H1 (cell line): ENCODE data around the gene ZNF70. TPM values are rescaled to one million over a fixed set of nuclear protein-coding genes. Genes with fewer than 3 reads are reported as not detected.

ENCODE experiments used
- ASH2L ChIP-seq: fragments of 200-600, 300-600 bp; sonication (generic); IDR thresholded peaks from one replicate; pipeline ENCODE4 v1.7.1; 2017; ENCODE audit warnings: low read length
- BCL11A ChIP-seq, 2 experiments: IDR thresholded peaks; one replicate each; pipeline ENCODE4 v1.6.1; 2011; ENCODE audit warnings: low read depth in 2 of 2, low read length in 2 of 2, mild to moderate bottlenecking in 2 of 2
- CBX5 ChIP-seq: fragments of 300-800, 300-1000 bp; sonication (generic); IDR thresholded peaks from 2 replicates; pipeline ENCODE4 v1.7.1; 2016; ENCODE audit warnings: antibody characterized with exemption, low read length, low read depth
- CBX8 ChIP-seq: fragments of 300-800, 300-1000 bp; sonication (generic); IDR thresholded peaks from 2 replicates; pipeline ENCODE4 v1.7.1; 2016; ENCODE audit warnings: low read depth, low read length, borderline replicate concordance
- CREB1 ChIP-seq: IDR thresholded peaks from 2 replicates; pipeline ENCODE4 v1.6.1; 2012; ENCODE audit warnings: inconsistent platforms
- CTBP2 ChIP-seq: IDR thresholded peaks from 2 replicates; pipeline ENCODE4 v1.7.0; 2011; ENCODE audit warnings: borderline replicate concordance, mild to moderate bottlenecking, moderate library complexity, mixed read lengths, low read length; ENCODE audit not compliant: insufficient read depth, insufficient read length
- EZH2 ChIP-seq: fragments of 200-600 bp; sonication (generic); IDR thresholded peaks from 2 replicates; pipeline ENCODE4 v1.7.1; 2012; ENCODE audit warnings: low read depth, mild to moderate bottlenecking, moderate library complexity, low read length, inconsistent platforms; ENCODE audit not compliant: severe bottlenecking
- GABPA ChIP-seq: IDR thresholded peaks from 2 replicates; pipeline ENCODE4 v1.6.1; 2011; ENCODE audit warnings: mild to moderate bottlenecking, low read length, moderate library complexity, borderline replicate concordance; ENCODE audit not compliant: insufficient read depth
- JUND ChIP-seq: IDR thresholded peaks from 2 replicates; pipeline ENCODE4 v1.6.1; 2011; ENCODE audit warnings: mild to moderate bottlenecking, improper control_type of control experiment, low read length
- NRF1 ChIP-seq: IDR thresholded peaks from 2 replicates; pipeline ENCODE4 v1.6.1; 2011; ENCODE audit warnings: mild to moderate bottlenecking, low read depth, low read length, improper control_type of control experiment
- POLR2A ChIP-seq, 2 experiments: IDR thresholded peaks; 1 replicate in 1 of 2; 2 replicates in 1 of 2; pipeline ENCODE4 v1.6.1; 2011; ENCODE audit warnings: low read depth in 2 of 2, low read length in 2 of 2, mild to moderate bottlenecking in 2 of 2; ENCODE audit errors: control extremely low read depth in 1 of 2
- POLR2AphosphoS5 ChIP-seq: IDR thresholded peaks from 2 replicates; pipeline ENCODE4 v1.6.1; 2011; ENCODE audit warnings: low read depth, low read length
- SAP30 ChIP-seq: fragments of 300-600 bp; sonication (generic); IDR thresholded peaks from 2 replicates; pipeline ENCODE4 v1.7.1; 2012; ENCODE audit warnings: low read length, moderate library complexity, mild to moderate bottlenecking, inconsistent platforms; ENCODE audit not compliant: insufficient read depth, insufficient replicate concordance
- SIN3A ChIP-seq, 2 experiments: IDR thresholded peaks in 1 of 2; conservative IDR thresholded peaks in 1 of 2; 2 replicates each; pipeline ENCODE4 v1.6.1; 2011 to 2012; ENCODE audit warnings: low read length in 2 of 2, improper control_type of control experiment in 1 of 2, low read depth in 1 of 2, mild to moderate bottlenecking in 1 of 2
- SP4 ChIP-seq: IDR thresholded peaks from 2 replicates; pipeline ENCODE4 v1.6.1; 2012; ENCODE audit warnings: low read length, inconsistent platforms
- TAF1 ChIP-seq: IDR thresholded peaks from 2 replicates; pipeline ENCODE4 v1.6.1; 2011; ENCODE audit warnings: mild to moderate bottlenecking, low read depth, low read length
- TEAD4 ChIP-seq: IDR thresholded peaks from 2 replicates; pipeline ENCODE4 v1.6.1; 2012; ENCODE audit warnings: low read depth, low read length, inconsistent platforms, mixed read lengths
- polyA plus RNA-seq, 7 experiments: library from polyadenylated mRNA; depleted of rRNA in 3 of 7; stranded (reverse) in 5 of 7; unstranded in 2 of 7; fragments of >200 nt in 5 of 7; fragments of 200-250 nt in 2 of 7; gene quantifications; 1 replicate in 5 of 7; 2 replicates in 1 of 7; 4 replicates in 1 of 7; pipeline versions ENCODE4 v1.2.1 to v1.2.3, GENCODE V29; 2011 to 2013; ENCODE audit warnings: missing spikeins in 2 of 7, mixed read lengths in 2 of 7
- total RNA-seq: library from RNA; stranded (reverse); fragmentation: NEBNext Ultra II Directional; extraction: Animal tissue kit (Norgen Biotek cat#: 25700); gene quantifications from 2 replicates; pipeline ENCODE4 v1.2.1, GENCODE V29; 2021
- TF ChIP-seq, protein P1 (sequence below): IDR thresholded peaks from 2 replicates; pipeline ENCODE4 v1.6.1; 2012; ENCODE audit warnings: low read length, inconsistent platforms
- TF ChIP-seq, protein P2 (sequence below), 3 experiments: IDR thresholded peaks; 1 replicate in 2 of 3; 2 replicates in 1 of 3; pipeline versions ENCODE4 v1.5.1 to v1.6.1; 2011; ENCODE audit warnings: low read length in 3 of 3, mild to moderate bottlenecking in 3 of 3, inconsistent platforms in 2 of 3, low read depth in 1 of 3, moderate library complexity in 1 of 3; ENCODE audit not compliant: insufficient read depth in 1 of 3; ENCODE audit errors: control extremely low read depth in 1 of 3

ZNF70 gene
- total and polyA plus RNA-seq, 2 of the 8 experiments (the other 6 are each of a cell fraction or from before 2014, with no cell fraction given) = 1.1 to 2.6 TPM

DNA sequence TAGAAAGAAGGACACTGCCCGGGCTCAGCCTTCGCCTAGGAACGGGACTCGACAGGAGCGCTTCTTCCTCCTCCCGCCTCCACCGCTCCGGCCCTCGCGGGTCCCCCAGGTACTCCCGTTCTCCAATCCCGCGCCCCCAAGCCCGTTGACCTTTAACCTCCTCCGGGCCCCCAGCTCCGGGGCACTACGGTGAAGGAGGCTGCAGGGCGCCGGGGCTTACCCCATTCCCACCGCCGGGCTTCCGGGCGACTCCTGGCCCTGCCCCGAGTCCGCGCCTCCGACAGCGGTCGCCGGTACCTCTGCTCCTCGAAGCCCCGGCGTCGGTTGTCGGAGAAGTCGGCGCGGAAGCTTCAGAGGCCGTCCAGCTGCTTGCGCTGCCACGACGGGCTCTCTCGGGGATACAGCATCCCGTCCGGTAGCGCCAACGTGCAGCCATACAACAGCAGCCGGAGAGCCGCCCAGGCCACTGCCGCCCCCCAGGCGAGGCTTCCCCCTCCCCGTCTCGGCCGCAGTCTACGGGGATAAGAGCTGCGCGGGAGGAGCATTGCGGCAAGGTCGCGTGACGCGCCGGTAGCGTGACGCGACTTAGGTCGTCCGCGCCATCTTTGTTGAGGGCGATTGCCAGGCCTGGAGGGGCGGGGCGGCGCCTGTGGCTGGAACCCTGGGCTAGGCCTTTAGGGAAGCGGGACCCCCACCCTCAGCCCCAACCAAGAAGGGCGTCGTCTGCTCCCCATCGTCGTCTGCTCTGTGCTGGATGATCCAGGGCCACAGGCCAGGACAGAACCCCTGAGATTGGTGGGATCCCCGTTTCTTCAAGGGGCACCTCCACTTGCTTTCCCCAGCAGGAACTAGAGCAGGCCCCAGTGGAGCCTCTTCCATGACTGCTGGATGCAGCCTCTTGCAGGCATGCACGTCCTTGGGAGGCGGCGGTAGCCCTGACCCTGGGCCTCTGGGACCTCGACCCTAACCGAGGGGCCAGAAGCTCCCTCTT lies 33.8 kb downstream of the ZNF70 start (continued):
- no peak for TF ChIP-seq CTBP2
- TF ChIP-seq NRF1 = no peak
- TF ChIP-seq GABPA = no peak
- no peak for TF ChIP-seq CBX8
- TF ChIP-seq, protein P1, sequence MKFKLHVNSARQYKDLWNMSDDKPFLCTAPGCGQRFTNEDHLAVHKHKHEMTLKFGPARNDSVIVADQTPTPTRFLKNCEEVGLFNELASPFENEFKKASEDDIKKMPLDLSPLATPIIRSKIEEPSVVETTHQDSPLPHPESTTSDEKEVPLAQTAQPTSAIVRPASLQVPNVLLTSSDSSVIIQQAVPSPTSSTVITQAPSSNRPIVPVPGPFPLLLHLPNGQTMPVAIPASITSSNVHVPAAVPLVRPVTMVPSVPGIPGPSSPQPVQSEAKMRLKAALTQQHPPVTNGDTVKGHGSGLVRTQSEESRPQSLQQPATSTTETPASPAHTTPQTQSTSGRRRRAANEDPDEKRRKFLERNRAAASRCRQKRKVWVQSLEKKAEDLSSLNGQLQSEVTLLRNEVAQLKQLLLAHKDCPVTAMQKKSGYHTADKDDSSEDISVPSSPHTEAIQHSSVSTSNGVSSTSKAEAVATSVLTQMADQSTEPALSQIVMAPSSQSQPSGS = no peak
- TF ChIP-seq ASH2L = peak; percentile 70
- no peak for TF ChIP-seq SAP30
- peak; percentile 98 for TF ChIP-seq CREB1
- TF ChIP-seq BCL11A (IDR thresholded peaks at IDR 0.05; ENCODE audit: low read depth in 2 of 2, low read length in 2 of 2) = no peak
- no peak for TF ChIP-seq EZH2
- peak; percentile 91 for TF ChIP-seq POLR2AphosphoS5
- TF ChIP-seq SP4 = no peak
- TF ChIP-seq POLR2A (IDR thresholded peaks at IDR 0.05; ENCODE audit: control extremely low read depth in 1 of 2, low read depth in 2 of 2, low read length in 2 of 2) = peak; percentile 71 to 89
- TF ChIP-seq TEAD4 = no peak
- peak; percentile 13 to 88; a peak in 2 of 4 replicates for TF ChIP-seq SIN3A (conservative IDR thresholded peaks at IDR 0.05 in 1 of 2, IDR thresholded peaks at IDR 0.05 in 1 of 2; ENCODE audit: low read depth in 1 of 2, low read length in 2 of 2)
- TF ChIP-seq, protein P2, sequence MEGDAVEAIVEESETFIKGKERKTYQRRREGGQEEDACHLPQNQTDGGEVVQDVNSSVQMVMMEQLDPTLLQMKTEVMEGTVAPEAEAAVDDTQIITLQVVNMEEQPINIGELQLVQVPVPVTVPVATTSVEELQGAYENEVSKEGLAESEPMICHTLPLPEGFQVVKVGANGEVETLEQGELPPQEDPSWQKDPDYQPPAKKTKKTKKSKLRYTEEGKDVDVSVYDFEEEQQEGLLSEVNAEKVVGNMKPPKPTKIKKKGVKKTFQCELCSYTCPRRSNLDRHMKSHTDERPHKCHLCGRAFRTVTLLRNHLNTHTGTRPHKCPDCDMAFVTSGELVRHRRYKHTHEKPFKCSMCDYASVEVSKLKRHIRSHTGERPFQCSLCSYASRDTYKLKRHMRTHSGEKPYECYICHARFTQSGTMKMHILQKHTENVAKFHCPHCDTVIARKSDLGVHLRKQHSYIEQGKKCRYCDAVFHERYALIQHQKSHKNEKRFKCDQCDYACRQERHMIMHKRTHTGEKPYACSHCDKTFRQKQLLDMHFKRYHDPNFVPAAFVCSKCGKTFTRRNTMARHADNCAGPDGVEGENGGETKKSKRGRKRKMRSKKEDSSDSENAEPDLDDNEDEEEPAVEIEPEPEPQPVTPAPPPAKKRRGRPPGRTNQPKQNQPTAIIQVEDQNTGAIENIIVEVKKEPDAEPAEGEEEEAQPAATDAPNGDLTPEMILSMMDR (IDR thresholded peaks at IDR 0.05; ENCODE audit: control extremely low read depth in 1 of 3, insufficient read depth in 1 of 3, low read depth in 1 of 3, low read length in 3 of 3) = no peak
- TF ChIP-seq CBX5 = no peak
- no peak for TF ChIP-seq JUND
- TF ChIP-seq TAF1 = peak; percentile 82
